ENCODE measurements around the gene NXT1.

NXT1 gene

DNA sequence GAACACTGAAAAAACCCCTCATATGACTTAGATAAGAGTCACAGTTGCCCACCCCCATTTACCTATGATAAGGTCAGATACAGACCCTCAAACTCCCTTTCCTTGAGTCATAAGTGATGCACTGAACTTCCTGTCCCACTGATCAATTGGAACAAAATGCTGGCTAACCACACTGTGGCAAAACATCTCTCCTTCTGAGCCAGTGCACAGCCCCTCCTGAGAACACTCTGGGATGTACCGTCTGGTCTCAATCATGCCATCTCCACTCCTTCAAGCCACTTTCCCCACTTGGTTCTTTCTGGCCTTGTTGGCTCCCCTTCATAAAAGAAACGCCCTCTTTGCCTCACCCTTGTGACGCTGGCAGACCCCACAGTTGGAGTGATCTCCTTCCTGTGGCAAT lies 42.6 kb upstream of the NXT1 start:
- TF ChIP-seq, protein P1, sequence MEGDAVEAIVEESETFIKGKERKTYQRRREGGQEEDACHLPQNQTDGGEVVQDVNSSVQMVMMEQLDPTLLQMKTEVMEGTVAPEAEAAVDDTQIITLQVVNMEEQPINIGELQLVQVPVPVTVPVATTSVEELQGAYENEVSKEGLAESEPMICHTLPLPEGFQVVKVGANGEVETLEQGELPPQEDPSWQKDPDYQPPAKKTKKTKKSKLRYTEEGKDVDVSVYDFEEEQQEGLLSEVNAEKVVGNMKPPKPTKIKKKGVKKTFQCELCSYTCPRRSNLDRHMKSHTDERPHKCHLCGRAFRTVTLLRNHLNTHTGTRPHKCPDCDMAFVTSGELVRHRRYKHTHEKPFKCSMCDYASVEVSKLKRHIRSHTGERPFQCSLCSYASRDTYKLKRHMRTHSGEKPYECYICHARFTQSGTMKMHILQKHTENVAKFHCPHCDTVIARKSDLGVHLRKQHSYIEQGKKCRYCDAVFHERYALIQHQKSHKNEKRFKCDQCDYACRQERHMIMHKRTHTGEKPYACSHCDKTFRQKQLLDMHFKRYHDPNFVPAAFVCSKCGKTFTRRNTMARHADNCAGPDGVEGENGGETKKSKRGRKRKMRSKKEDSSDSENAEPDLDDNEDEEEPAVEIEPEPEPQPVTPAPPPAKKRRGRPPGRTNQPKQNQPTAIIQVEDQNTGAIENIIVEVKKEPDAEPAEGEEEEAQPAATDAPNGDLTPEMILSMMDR (conservative IDR thresholded peaks at IDR 0.05): no peak
- H3K27ac ChIP-seq: no peak overlapping the region

DNA sequence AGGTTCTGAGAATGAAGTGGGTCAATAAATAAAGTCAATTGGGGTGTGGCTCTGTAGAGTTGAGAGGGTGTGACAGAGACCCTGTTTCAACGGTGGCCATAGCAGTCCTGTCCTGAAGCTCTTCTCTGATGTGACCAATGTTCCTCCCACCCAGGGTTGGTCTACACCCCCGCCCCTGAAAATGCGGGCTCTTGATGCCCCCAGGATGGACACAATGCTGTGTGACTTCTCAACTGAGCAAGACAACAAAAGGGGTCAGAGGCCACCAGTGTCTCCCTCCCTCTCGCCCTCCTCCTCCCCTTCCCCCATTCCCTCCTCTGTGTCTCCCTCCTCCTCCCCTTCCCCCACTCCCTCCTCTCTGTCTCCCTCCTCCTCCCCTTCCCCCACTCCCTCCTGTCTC lies 41.7 kb upstream of the NXT1 start:
- TF ChIP-seq, protein P1 (conservative IDR thresholded peaks at IDR 0.05): no peak
- no peak overlapping the region for H3K27ac ChIP-seq

GRCh38 chr20:23309781-23310180 lies 40.8 kb upstream of the NXT1 start:
- TF ChIP-seq, protein P1 (conservative IDR thresholded peaks at IDR 0.05): no peak
- H3K27ac ChIP-seq: no peak overlapping the region

DNA sequence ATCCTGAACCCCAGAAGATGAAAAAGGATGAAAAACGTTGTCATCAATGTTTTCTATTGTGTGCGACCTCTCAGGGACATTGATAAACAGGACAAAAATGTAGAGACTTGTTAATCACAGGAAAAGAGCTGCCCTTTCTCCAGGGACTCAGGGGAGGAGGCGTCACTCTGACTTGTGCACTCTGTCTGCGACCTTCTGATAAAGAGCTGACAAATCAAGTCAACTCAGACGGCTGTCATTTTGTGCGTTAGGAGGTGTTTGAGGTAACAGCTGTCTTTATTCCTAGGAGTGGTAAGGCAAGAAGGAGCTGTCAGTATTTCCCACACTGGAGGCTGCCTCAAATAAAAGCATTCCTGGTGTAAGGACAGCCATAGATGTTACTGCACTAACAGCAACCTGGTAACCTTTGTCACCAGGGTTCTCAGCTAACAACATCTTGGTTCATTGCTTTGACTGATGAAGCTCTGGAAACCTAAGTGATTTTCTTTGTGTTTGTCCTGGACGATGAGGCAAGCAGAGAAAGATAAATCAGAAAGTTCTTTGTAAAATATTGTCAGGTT lies 38.6 kb upstream of the NXT1 start:
- TF ChIP-seq, protein P1 (conservative IDR thresholded peaks at IDR 0.05): no peak
- no peak overlapping the region for H3K27ac ChIP-seq

DNA sequence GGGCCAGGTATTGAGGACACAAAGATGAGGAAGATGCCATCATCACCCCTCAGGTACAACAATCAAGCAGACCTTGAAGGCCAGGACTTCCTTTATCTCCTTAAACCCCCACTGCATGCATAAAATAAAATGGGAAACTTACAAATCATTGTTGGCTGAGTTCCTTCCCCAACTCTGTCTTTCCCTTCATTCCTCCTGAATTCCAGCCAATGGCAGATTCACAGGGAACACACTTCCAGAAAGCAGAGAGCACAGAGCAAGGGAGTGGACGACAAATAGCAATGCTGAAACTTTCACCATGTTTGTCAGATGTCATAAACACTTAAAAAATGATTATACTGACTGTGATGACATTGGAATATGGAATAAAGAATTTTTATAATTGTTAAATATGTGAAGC lies 37.3 kb upstream of the NXT1 start:
- TF ChIP-seq, protein P1 (conservative IDR thresholded peaks at IDR 0.05): no peak
- H3K27ac ChIP-seq: no peak overlapping the region

- no peak overlapping the region for H3K27ac ChIP-seq
- TF ChIP-seq, protein P1 (conservative IDR thresholded peaks at IDR 0.05): no peak
Observed at GRCh38 chr20:23314699-23315098, 35.9 kb upstream of the NXT1 start.

DNA sequence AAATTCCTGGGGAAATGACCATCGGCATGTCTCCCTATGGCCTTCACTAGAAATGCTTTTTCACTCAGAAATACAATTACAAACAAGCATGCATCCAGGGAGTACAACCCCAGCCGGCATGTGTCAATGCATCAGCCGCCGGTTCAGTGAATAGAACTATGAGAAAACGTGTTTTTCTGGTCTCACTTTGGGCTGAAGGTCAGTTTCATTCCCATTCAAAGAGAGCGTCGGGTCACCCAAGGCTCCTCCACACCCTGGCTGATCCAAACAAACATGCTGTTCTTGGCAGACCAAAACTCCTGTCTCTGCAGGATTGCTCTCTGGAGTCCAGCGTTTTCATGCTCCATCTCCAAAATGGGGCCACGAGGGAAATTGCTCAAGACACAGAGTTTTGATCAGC lies 35.5 kb upstream of the NXT1 start:
- no peak overlapping the region for H3K27ac ChIP-seq
- TF ChIP-seq, protein P1 (conservative IDR thresholded peaks at IDR 0.05): no peak

Data from VCaP (cell line).